ENCODE results near the gene CSK.

Gene CSK

DNA sequence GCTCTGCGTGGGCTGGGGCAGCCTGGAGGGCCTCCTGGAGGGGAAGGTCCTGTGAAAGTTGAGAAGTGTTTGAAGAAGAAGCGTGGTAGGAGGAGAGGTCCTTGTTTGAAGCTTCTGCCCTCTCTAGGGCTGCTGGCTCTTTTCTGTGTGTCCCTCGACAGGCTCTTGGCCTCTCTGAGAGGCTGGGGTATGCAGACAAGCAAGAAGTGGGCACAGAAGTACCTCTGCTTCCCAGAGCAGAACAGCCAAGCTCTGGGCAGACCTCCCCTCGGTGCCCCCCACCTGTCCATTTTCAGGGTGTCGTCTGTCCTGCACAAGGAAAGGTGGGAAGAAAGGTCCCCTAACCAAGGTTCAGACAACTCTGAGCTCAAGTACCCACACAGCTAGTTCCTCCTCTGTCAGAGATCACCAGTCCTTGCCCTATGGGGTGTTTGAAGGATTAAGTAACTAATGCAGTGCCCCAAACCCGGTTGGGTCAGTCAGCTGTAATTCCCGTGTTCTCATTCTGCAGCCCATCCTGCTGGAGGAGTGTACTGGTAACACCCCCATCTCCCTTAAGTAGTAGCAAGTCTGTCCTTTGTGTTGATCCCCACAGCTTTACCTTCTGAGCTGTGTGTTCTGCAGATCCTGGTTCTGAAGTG lies 6.3 kb downstream of the CSK start:
- DNase-seq, result no peak

DNA sequence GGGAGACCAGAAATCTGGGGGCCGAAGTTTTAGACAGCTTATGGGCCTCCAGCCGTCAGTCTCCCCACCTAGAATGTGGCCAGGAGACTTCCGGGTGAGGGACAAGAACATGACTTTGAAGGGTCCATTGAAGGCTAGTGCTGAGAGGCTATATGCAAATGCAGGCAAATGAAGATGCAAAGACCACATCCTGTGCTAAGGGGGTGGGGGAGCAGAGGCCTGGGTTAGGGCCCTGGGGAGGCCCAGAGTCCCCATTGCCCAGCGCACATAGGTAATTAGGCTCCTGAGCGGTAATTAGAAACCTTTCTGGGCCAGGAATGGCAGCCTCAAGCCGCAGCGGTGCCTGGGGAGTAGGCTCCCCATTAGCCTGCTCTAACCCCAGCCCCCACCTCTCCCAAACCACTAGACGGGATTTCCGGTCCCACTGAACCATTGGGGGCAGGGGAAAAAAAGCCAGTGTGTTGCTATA lies 6.8 kb downstream of the CSK start:
- no peak for DNase-seq

DNA sequence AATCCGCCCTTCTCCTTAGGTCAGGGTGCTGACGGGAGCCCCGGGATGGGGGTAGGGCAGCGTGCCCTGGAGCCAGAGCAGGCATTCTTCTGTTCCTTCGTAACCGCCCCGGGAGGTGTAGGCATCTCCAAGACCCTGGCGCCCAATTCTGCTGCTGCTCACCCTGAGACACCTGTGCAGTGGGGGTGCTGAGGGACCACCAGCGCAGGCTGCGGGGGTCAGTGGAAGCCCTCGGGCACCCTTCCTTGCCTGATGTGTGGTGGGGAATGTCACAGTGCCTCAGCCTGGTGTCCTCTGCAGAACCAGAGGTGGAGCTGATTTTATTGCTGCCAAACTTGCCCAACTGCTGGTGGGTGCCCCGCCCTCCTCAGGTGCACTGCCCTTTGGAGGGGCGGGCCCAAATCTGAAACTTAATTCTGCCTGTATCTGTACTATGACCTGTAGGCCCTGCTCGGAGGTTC lies 7.3 kb downstream of the CSK start:
- no peak for DNase-seq

DNA sequence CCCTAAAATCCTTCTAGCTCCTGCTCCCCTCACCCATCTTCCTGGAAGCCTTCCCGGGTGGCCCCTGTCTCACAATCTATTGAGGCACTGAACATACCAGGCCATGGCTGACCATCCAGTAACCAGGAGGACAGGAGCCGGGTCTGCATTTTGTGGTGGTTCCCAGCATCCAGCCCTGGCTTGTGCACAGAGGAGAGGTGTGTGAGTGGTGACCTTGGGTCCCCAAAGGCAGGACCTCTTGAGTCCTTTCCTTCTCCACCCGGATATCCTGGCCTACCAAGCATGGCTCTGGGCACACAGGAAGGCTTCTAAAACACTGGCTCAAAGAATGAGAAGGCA lies 7.8 kb downstream of the CSK start:
- DNase-seq, result no peak

DNA sequence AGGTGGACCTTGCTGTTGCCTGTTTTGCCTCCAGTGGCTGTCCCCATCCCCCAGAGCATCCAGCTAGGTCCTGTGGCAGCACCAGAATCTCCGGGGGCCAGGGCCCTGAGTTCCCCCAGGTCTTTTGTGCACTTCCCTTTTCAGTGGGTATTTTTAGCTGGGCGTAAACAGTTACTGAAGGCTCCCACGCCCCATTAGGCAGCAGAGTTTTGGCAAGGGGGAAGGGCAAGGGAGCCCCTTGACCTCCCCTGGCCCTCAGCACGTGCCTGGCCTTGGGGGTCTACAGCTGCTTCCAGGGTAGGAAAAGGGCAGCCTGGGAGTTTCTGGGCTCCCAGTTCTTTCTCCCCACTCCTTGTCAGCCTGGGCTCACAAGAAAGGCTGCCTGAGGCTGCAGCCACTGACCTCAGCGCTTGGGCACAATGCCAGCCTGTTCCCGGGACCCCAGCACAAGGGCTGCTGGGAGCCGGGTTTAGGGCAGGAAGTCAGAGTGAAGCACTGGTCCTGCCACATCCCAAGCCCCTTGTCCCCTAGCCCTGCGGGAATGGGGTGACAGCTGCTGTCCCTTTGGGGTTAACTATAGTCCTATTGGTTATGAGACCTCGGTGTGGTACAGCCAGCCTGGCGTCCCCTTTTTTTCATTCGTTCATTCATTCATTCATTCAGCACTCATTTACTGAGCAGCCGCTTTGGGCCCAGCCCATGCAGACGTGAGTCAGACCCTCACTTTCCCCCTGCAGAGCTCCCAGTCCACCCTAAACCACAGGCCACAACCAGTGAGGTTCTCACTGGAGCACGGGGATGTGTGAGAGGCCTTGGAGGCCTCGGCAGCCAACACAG lies 8.4 kb downstream of the CSK start:
- DNase-seq, result no peak

DNA sequence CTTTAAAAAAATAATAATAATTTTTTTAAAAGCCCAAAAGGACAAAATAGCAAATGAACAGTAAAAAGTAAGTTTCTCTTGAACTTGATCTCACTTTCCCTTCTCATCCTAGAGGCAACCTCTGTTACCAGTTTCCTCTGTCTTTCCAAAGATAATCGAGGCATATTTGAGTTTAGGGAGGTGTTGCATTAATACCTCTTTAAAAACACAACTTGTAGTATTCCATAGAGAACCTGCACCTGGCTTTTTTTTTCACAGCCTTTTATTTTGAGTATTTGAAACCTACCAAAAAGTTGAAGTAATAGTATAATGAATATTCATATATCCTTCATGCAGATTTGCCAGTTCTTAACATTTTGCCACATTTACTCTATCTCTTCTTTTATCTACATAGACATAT lies 9.1 kb downstream of the CSK start:
- DNase-seq, result no peak

DNA sequence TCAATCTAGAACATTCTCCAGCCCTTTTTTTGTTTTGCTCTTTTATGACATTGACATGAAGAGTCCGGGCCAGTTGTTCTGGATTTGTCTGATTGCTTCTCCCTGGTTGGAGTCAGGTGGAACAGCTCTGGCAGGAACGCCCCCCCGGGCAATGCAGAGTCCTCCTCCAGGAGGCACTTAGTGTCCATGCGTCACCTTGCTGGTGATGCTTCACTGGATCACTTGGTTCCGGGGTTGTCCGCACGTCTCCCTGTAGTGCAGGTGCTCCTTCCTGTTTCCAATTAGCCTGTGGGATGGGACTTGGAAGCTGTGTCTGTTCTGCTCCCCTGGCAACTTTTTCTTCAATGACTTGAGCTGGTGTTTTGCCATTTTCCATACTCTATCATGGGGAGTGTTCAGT lies 9.8 kb downstream of the CSK start:
- DNase-seq, result no peak

DNA sequence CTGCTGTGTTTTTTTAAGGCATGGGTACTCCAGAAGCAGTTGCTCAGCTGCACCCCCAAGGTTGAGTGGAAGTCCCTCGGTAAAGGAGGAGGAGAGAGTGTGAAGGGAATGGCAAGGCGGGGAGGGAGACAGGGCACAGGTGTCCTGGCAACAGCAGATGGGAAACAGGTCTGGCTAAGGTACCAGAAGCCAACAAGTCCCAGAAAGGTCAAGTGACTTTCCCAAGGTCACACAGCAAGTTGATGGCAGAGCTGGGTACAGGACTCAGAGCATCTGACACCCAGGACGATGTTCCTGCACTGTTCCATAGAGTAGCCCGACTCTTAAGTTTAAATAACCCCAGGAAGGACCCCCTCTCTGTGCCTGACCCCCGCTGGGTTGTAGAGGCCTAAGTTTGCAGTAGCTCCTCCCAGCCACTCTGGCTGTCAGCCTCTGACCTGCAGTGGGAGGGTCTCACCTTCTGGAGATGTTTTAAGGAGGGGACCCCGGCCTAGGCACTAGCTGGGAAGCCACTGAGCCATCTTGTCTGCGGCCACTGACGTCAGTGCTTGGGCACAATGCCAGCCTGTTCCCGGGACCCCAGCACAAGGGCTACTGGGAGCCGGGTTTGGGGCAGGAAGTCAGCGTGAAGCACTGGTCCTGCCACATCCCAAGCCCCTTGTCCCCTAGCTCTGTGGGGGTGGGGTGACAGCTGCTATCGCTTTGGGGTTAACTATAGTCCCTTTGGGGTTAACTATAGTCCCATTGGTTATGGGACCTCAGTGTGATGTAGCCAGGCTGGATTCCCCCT lies 10.5 kb downstream of the CSK start:
- DNase-seq, result no peak

DNA sequence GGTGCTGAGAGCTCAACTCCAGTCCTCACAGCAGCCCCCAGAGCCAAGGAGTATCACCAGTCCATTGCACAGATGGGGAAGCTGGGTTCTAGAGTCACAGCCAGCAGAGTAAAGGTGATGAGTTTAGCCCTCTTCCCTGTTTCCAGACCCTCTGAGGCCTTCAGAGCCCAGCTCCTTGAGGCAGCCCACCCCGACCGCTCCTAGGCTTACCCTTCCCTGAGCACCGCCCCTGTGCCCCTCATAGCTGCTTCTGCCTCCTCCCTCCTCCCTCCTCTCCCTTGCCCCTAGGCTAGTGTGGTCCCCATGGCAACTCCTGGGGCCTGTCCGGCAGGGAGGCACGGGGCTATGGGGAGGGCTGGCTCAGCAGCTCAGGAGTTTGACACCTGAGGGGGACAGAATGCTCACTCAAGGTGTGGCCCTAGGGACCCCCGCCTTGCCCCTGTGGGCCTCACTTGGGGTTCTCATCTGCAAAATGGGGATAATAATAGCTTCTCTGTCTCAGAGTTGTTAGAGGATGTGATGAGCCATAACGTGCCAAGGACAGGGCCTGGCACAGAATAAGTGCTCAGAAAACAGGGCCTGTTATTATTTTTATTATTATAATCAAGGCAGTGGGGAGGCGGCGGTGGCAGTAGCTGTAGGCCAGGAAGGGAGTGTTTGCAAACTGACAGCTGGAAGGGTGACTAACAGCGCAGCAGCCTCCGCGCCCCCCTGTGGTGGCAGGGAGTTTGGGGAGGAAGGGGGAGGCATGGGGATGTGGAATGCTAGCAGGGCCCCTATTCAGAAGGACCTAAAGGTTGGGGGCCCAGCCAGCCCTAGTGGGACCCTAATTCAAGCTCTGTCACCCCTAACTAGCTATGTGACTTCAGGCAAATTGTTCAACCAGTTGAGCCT lies 11.5 kb downstream of the CSK start:
- DNase-seq, result no peak

DNA sequence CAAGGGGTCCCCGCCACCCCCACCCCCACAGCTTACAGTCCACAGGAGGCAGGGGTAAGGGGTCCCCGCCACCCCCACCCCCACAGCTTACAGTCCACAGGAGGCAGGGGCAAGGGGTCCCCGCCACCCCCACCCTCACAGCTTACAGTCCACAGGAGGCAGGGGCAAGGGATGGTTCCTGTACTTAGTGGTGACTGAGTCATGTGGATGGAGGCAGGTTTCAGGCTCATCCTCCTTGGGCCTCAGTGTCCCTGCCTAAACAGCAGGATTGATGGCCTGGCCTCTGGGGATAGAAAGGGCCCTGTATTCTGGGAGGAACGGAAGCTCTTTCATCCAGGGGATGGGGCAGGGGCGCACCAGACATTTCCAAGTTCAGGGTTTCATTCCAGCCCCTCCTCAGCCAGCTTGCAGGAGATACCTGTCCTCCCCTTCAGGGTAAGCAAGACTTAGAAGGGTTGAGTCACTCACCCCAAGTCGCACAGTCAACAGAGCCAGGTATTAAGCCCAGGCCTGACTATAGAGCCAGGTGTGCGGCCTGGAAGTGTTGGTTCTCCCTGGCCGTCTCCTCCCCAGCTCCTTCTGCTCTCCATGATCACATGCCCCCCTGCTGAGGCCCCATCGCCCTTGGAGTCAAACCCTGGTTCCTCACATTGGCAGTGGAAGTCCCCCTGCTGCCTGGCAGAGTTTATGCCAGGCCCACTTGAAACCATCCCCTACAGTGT lies 12.5 kb downstream of the CSK start:
- no peak for DNase-seq

DNA sequence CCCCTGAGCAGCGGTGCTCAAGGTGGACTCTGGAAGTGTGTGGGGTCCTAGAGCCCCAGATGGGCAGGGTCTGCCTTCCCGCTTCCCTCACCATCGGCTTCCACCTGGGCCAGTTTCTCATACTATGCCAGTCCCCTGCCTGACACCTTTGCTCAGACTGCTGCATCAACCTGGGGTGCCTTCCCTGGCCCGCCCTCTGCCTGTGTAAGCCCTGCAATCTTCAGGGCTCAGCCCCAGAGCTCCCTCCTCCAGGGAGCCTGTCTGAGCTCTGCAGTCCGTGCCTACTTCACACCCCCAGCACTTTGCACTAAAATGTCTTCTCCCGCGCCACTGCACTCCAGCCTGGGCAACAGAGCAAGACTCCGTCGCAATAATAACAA lies 13.1 kb downstream of the CSK start:
- DNase-seq, result no peak

DNA sequence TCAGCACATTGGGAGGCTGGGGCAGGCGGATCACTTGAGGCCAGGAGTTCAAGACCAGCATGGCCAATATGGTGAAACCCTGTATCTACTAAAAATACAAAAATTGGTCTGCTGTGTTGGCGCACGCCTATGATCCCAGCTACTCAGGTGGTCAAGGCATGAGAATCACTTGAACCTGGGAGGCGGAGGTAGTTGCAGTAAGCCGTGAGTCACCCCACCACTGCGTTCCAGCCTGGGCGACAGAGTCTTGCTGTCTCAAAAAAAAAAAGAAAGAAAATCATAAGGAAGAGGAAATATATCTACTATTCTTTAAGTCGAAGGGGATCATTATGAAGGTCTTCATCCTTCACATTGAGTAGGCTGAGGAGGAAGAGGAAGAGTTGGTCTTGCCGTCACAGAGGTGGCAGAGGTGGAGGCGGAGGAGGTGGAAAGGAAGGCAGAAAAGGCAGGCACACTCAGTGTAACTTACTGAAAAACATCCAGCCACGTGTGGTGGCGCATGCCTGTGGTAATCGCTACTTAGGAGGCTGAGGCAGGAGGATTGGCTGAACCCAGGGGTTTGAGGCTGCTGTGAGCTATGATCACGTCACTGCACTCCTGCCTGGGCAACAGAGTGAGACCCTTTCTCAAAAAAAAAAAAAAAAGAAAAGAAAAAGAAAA lies 14.2 kb downstream of the CSK start:
- DNase-seq, result no peak

DNA sequence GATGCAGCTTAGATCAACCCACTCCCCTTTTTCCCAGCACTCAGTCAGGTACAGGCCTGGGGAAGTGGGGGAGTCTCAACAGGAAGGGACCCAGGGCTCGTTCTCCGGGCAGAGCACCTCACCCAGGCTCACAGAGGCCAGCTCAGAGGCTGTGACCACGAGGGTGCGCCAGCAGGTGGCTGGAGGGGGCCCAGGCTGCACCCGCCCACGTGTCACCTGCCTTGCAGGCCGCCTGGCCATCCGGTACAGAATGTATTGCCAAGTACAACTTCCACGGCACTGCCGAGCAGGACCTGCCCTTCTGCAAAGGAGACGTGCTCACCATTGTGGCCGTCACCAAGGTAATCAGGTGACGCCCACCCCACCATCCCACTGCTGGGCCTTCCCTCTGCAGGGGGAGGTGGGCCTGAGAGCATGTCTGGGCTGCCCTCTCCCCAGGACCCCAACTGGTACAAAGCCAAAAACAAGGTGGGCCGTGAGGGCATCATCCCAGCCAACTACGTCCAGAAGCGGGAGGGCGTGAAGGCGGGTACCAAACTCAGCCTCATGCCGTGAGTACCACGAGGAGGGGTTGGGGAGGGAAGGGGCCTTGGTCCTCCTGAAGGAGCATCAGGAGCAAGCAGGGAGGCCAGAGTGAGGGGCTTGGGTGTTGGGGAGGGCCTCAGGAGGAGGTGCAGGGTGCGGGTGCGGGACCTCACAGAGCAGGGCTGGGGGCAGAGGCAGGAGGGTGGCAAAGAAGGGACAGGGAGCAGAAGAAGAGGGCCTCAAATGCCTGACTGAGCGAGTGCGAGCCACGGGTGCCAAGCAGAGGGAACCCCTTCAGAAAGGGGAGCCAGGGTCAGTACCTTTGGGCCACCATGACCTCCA lies 16.7 kb downstream of the CSK start:
- DNase-seq, result no peak

DNA sequence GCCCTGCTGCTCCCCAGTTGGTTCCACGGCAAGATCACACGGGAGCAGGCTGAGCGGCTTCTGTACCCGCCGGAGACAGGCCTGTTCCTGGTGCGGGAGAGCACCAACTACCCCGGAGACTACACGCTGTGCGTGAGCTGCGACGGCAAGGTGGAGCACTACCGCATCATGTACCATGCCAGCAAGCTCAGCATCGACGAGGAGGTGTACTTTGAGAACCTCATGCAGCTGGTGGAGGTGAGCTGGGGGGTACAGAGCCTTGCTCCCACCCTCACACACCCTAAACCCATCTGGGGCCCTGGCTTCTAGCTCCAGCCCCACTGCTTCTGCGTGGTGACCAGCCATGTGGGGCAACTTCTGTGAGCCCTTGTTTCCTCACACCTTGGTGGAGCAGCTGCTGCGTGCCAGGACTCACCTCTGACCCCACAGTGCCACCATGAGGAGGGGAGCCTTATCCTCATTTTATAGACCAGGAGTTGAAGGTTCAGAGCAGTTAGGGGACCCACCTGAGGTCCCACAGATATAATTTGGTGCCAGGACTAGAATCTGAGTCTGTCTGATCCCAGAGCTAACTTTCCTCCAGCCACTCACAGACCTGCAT lies 17.5 kb downstream of the CSK start:
- DNase-seq, result no peak

DNA sequence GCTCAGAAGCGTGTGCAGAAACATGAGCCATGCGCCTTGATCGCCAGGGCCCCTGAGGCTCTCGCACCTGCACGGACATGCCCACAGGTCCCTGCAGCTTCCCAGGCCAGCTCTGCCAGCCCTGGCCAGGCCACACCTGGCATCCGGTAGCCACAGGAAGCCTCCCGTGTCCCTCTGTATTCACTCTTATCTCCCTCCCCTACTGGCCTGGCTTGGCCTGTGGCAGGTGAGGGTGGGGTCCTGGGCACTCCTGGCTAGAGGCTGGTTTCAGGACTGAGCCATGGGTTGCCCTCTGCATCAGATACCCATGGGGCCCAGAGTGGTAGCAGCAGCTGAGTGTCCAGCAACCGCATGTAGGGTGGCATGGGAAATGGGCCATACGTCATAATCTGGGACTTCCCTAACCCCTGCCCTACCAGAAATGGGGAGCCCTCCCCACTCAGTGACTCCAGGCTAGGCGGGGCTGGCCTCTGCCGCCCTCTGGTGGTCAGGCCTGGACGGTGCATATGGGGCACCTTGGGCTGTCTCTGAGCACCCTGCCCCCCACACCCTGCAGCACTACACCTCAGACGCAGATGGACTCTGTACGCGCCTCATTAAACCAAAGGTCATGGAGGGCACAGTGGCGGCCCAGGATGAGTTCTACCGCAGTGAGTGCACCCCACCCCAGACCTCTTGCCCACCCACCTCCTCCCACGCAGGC lies 18.1 kb downstream of the CSK start:
- DNase-seq, result peak; percentile 34 to 35

DNA sequence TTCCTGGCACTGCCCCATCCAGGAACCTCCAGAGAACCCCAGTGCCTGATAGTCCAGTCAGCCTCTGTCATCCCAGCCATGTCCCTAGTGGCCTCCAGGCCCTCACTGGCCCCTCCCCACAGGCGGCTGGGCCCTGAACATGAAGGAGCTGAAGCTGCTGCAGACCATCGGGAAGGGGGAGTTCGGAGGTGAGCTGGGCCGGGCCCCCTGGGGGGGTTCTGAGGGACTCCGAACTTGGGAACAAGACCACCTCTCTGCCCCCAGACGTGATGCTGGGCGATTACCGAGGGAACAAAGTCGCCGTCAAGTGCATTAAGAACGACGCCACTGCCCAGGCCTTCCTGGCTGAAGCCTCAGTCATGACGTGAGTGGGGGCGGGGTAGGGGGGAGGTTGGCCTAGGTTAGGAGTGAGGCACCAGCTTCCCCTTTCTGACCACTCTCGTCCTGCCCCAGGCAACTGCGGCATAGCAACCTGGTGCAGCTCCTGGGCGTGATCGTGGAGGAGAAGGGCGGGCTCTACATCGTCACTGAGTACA lies 18.7 kb downstream of the CSK start:
- DNase-seq, result no peak

DNA sequence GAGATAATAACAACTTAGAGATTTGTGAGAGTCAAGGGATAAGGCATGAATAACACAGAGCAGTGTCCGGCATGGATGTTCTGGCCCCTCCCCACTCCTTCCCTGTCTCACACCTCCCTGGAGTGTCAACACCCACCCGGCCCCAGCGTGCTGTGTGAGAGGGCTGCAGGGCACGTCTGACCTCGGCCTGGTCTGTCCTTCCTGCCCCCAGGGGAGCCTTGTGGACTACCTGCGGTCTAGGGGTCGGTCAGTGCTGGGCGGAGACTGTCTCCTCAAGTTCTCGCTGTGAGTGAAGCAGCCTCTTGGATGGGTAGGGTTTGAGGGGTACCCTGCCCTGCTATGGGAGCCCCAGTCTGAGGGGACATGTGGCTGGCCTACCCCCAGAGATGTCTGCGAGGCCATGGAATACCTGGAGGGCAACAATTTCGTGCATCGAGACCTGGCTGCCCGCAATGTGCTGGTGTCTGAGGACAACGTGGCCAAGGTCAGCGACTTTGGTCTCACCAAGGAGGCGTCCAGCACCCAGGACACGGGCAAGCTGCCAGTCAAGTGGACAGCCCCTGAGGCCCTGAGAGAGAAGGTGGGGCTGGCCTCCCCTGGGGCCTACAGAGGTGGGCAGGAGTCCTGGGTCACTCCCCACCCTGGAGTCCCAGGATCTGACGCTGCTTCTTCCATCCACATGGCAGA lies 19.6 kb downstream of the CSK start:
- DNase-seq, result no peak

DNA sequence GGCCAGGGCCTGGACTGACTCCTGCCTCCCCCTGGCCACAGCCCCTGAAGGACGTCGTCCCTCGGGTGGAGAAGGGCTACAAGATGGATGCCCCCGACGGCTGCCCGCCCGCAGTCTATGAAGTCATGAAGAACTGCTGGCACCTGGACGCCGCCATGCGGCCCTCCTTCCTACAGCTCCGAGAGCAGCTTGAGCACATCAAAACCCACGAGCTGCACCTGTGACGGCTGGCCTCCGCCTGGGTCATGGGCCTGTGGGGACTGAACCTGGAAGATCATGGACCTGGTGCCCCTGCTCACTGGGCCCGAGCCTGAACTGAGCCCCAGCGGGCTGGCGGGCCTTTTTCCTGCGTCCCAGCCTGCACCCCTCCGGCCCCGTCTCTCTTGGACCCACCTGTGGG lies 20.4 kb downstream of the CSK start:
- DNase-seq, result no peak

All from NCI-H1930 (cell line).